ENCODE measurements around the gene SESN1. TPM values are rescaled to one million over a fixed set of nuclear protein-coding genes. Genes with fewer than 3 reads are reported as not detected.

The SESN1 gene
- total and polyA plus RNA-seq, 2 donors (not counting 1 experiment from before 2014, with no cell fraction given): 16.2 to 28.6 TPM

- peaks cover 53% of the 10 kb centered on the region for H3K79me2 ChIP-seq (ENCODE audit: control insufficient read depth, insufficient read depth, low read length)
- no peak for TF ChIP-seq EZH2 (IDR thresholded peaks at IDR 0.05; ENCODE audit: borderline replicate concordance, insufficient read depth, low read depth, low read length, poor library complexity, severe bottlenecking)
- H3K4me3 ChIP-seq (ENCODE audit: control extremely low read depth in 1 of 5, extremely low read depth in 1 of 5, insufficient read depth in 1 of 5, low read depth in 2 of 5, low read length in 4 of 5): peak within 1 kb of the TSS; percentile 69 to 98 (median 85)
- H3K4me2 ChIP-seq (replicated peaks; ENCODE audit: low read depth, low read length, poor library complexity, severe bottlenecking): peak within 1 kb of the TSS; percentile 89
- H2AFZ ChIP-seq (ENCODE audit: insufficient read depth, low read depth, low read length, poor library complexity, severe bottlenecking): peak within 1 kb of the TSS; percentile 92
- H3K4me3 Mint-ChIP-seq: peak within 1 kb of the TSS; percentile 99
- H4K20me1 ChIP-seq (ENCODE audit: control insufficient read depth, insufficient read depth, low read length, poor library complexity, severe bottlenecking): no peaks in the 10 kb centered on the region
- no peaks in the 10 kb centered on the region for H3K27me3 ChIP-seq (replicated peaks in 1 of 4; ENCODE audit: control extremely low read depth in 1 of 4, control insufficient read depth in 3 of 4, insufficient read depth in 4 of 4, low read length in 3 of 4)
- intact Hi-C loops (cut with micrococcal nuclease): loop anchor here (1.0 to 10.0 kb wide), 12 partner anchors 22 to 1140 kb away; partner anchors contain the start of genes ARMC2, CD164, CDC40 and MICAL1
- ATAC-seq (ENCODE audit: low read depth) (peak; percentile 67), DNase-seq (peak; percentile 97)
- no peaks in the 10 kb centered on the region for H3K9me3 ChIP-seq (ENCODE audit: control extremely low read depth in 1 of 3, control insufficient read depth in 2 of 3, insufficient read depth in 1 of 3, low read length in 2 of 3)
- under 1% methylated on average over 38 of the region's 49 CpGs for whole genome bisulfite sequencing (ENCODE audit: insufficient coverage)
- H3K9ac ChIP-seq (ENCODE audit: low read length): peak within 1 kb of the TSS; percentile 86
- ChIA-PET CTCF (interaction anchor here (1.2 to 2.4 kb wide), 5 partner anchors 22 to 598 kb away, joined by 3 to 16 read pairs (median 3); partner anchors contain the start of gene CD164), POLR2A (interaction anchor here (0.6 to 2.0 kb wide), 13 partner anchors 22 to 1658 kb away, joined by 3 to 17 read pairs (median 5); partner anchors contain the start of genes ARMC2, CD164, FOXO3 and MICAL1)
- peak within 1 kb of the TSS; percentile 95 to 98 for H3K27ac ChIP-seq (ENCODE audit: low read length in 2 of 2)
- H3K9me3 Mint-ChIP-seq (ENCODE audit: insufficient read depth): no peaks in the 10 kb centered on the region
- peak within 1 kb of the TSS; percentile 100 for H3K27ac Mint-ChIP-seq
- H3K36me3 ChIP-seq (replicated peaks in 1 of 2; ENCODE audit: control extremely low read depth in 1 of 2, control insufficient read depth in 1 of 2, extremely low read depth in 1 of 2, insufficient read depth in 2 of 2, low read length in 1 of 2): no peaks in the 10 kb centered on the region
- H3K27me3 Mint-ChIP-seq: no peaks in the 10 kb centered on the region
- H3K4me1 ChIP-seq (ENCODE audit: control insufficient read depth in 2 of 2, insufficient read depth in 2 of 2, low read length in 2 of 2): peaks cover 28 to 29% of the 10 kb centered on the region in 2 donors
- H3K4me1 Mint-ChIP-seq: peaks cover 44% of the 10 kb centered on the region
These were observed 589 bp upstream of the SESN1 start, which contains the start of gene CEP57L1 for GRCh38 chr6:109095036-109095834. Gene CEP57L1 (plus strand): TSS chr6:109095507. CDS start chr6:109145222, 49,715 bp downstream.

DNA sequence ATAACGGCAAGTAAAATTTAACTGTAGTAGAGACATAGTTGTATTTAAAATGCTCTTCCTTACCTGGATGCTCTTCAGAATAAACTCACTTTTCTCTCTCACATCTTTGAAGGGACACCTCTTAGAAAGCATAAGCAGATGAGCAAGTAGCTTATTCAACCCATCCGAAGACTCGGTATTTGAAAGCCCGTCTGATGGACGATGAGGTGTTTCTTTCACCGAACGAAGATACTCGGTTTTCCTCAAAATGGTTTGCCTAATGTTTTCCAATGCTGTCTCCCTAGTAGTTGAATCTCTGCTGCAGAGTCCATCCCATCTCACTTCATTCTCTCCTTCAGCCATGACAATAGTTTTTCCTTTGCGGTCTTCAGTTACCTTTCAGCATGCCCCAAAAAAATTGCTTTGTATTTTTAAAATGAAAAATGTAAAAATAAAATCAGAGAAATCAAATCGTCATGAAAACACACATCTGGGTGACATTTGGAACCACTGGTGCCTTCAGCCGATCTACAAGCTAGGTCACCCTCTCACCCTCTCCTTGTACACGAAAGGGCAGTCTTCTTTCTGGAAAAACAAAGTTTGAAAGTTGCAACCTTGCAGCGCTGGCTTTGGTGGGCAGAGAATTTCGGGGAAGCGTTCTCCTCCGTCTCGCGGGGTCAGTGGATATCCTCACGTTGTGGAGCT is 772 bp downstream of the SESN1 start:
- peaks cover 49% of the 10 kb centered on the region for H3K79me2 ChIP-seq (ENCODE audit: control insufficient read depth, insufficient read depth, low read length)
- H3K36me3 ChIP-seq (replicated peaks in 1 of 2; ENCODE audit: control extremely low read depth in 1 of 2, control insufficient read depth in 1 of 2, extremely low read depth in 1 of 2, insufficient read depth in 2 of 2, low read length in 1 of 2): no peaks in the 10 kb centered on the region
- no peaks in the 10 kb centered on the region for H4K20me1 ChIP-seq (ENCODE audit: control insufficient read depth, insufficient read depth, low read length, poor library complexity, severe bottlenecking)
- TF ChIP-seq EZH2 (IDR thresholded peaks at IDR 0.05; ENCODE audit: borderline replicate concordance, insufficient read depth, low read depth, low read length, poor library complexity, severe bottlenecking): no peak
- no peak for TF ChIP-seq CTCF (IDR thresholded peaks at IDR 0.05)
- Mint-ChIP-seq H3K9me3 (ENCODE audit: insufficient read depth) (no peaks in the 10 kb centered on the region), H3K4me1 (peaks cover 47% of the 10 kb centered on the region), H3K27me3 (no peaks in the 10 kb centered on the region), H3K27ac (peak overlapping the region; percentile 100), H3K4me3 (peak overlapping the region; percentile 99)
- intact Hi-C loops (cut with micrococcal nuclease): loop anchor here (2.0 to 10.0 kb wide), 6 partner anchors 91 to 1139 kb away; partner anchors contain the start of genes ARMC2, MICAL1, SEC63 and ZBTB24
- H3K4me3 ChIP-seq (ENCODE audit: control extremely low read depth in 1 of 5, extremely low read depth in 1 of 5, insufficient read depth in 1 of 5, low read depth in 2 of 5, low read length in 4 of 5): peak overlapping the region; percentile 69 to 98 (median 85)
- 0% methylated on average over 17 of the region's 19 CpGs for WGBS (ENCODE audit: insufficient coverage)
- ChIA-PET POLR2A (interaction anchor here (0.8 to 2.0 kb wide), 12 partner anchors 14 to 833 kb away, joined by 3 to 17 read pairs (median 4); partner anchors contain the start of genes ARMC2, CD164, FOXO3 and MICAL1), CTCF (interaction anchor here (0.5 to 2.4 kb wide), 7 partner anchors 20 to 833 kb away, joined by 3 to 16 read pairs (median 3); partner anchors contain the start of genes CD164 and SNX3)
- H3K9me3 ChIP-seq (ENCODE audit: control extremely low read depth in 1 of 3, control insufficient read depth in 2 of 3, insufficient read depth in 1 of 3, low read length in 2 of 3): no peaks in the 10 kb centered on the region
- peak overlapping the region; percentile 95 to 98 for H3K27ac ChIP-seq (ENCODE audit: low read length in 2 of 2)
- DNase-seq (peak; percentile 41), ATAC-seq (ENCODE audit: low read depth) (no peak)
- H3K4me2 ChIP-seq (replicated peaks; ENCODE audit: low read depth, low read length, poor library complexity, severe bottlenecking): peak overlapping the region; percentile 89
- no peaks in the 10 kb centered on the region for H3K27me3 ChIP-seq (replicated peaks in 1 of 4; ENCODE audit: control extremely low read depth in 1 of 4, control insufficient read depth in 3 of 4, insufficient read depth in 4 of 4, low read length in 3 of 4)
- H2AFZ ChIP-seq (ENCODE audit: insufficient read depth, low read depth, low read length, poor library complexity, severe bottlenecking): peak overlapping the region; percentile 92
- peak overlapping the region; percentile 86 for H3K9ac ChIP-seq (ENCODE audit: low read length)
- H3K4me1 ChIP-seq (ENCODE audit: control insufficient read depth in 2 of 2, insufficient read depth in 2 of 2, low read length in 2 of 2): peaks cover 28 to 29% of the 10 kb centered on the region in 2 donors
